ENCODE measurements around the gene SFI1. TPM values are rescaled to one million over a fixed set of nuclear protein-coding genes. Genes with fewer than 3 reads are reported as not detected.

Gene SFI1
- total and polyA plus RNA-seq, 2 of the 4 experiments (the other 2 are of a cell fraction): 9.9 to 12.0 TPM

DNA sequence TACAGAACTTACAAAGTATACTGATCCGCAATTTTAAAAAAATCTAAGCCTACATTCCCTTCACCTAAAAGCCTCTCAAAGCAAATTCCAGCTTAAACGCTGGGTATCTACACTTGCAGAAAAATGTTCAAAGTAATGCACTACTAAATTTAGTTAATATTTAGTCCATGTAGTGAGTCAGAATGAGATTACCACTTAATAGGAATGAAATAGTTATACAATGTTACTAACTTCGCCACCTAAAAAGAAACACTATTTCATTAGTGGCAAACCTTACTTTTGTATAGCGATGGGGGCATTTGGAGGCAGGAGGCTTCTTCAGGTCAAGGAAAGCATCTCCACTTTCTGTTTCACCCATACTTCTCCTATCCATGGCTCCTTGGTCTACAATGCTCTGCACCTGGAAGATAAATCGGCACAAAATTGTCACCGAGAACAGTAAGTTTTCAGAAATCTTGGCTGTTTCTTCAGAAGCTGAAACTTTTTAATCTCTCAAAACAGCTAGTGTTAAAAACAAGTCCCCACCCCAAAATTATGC, 7.9 kb upstream of the SFI1 start:
- H4K20me1 ChIP-seq (ENCODE audit: insufficient read depth, low read length): peaks cover 7% of the 10 kb centered on the region; the same call in 1 of the 2 replicates
- peaks cover 2% of the 10 kb centered on the region; the same call in 1 of the 2 replicates for H3K4me1 ChIP-seq (ENCODE audit: control insufficient read depth, insufficient read depth, low read length)
- 100% methylated on average over 1 of the region's 6 CpGs; no CpG with 5 or more reads in 1 of the 2 experiments for WGBS, 2 experiments (ENCODE audit: extremely low coverage in 2 of 2, insufficient read length in 1 of 2)
- peaks cover 14% of the 10 kb centered on the region for H3K36me3 ChIP-seq (ENCODE audit: control insufficient read depth, insufficient read depth, low read length)
- H3K9ac ChIP-seq (ENCODE audit: low read depth, low read length): peak overlapping the region; percentile 80
- no peak overlapping the region; the same call in 1 of the 2 replicates for H4K5ac ChIP-seq (ENCODE audit: low read depth, low read length)
- peaks cover 29 to 61% of the 10 kb centered on the region in 2 experiments for H3K79me1 ChIP-seq (ENCODE audit: low read depth in 1 of 2, low read length in 2 of 2)
- H2AK5ac ChIP-seq (ENCODE audit: low read depth, low read length): no peak overlapping the region
- H3K27ac ChIP-seq (ENCODE audit: insufficient read depth, low read length): no peak overlapping the region
- dilution Hi-C loops (cut with HindIII; ENCODE audit: low sequenced_read_pairs, unreplicated experiment): no loop called here
- H2BK20ac ChIP-seq (ENCODE audit: low read depth, low read length): no peak overlapping the region
- TF ChIP-seq RAD21 (IDR thresholded peaks at IDR 0.05; ENCODE audit: low read length) (no peak), MXI1 (IDR thresholded peaks at IDR 0.05; ENCODE audit: borderline replicate concordance, low read depth, low read length) (no peak), NFE2L2 (IDR thresholded peaks at IDR 0.05; ENCODE audit: low read depth, low read length) (no peak)
- H3K56ac ChIP-seq (ENCODE audit: extremely low read depth, insufficient read depth, low read length): 0 out of 2 replicates have a peak overlapping the region, but pooled peaks have one; percentile 10
- no TSS peak for BruUV-seq (replicated peaks)
- in situ Hi-C loops (cut with MboI; ENCODE audit: low sequenced_read_pairs): no loop called here
- H2BK5ac ChIP-seq (ENCODE audit: low read depth, low read length, poor library complexity, severe bottlenecking): peak overlapping the region; percentile 78
- no peaks in the 10 kb centered on the region for H3K9me3 ChIP-seq (ENCODE audit: control insufficient read depth, insufficient read depth, low read length)
- H3K18ac ChIP-seq (ENCODE audit: low read depth, low read length): no peak overlapping the region
- peak overlapping the region; percentile 72 for H3K4me3 ChIP-seq (ENCODE audit: insufficient read depth, low read depth, low read length)
- no peak overlapping the region for H2AK9ac ChIP-seq (replicated peaks; ENCODE audit: low read depth, low read length, poor library complexity)
- no peak for DNase-seq
- H3K14ac ChIP-seq (replicated peaks; ENCODE audit: low read depth, low read length): peak overlapping the region; percentile 29
- H2BK120ac ChIP-seq (ENCODE audit: low read depth, low read length): no peak overlapping the region
- ChIA-PET POLR2A (ENCODE audit: unreplicated experiment) (interaction anchor here (0.6 kb wide), 1 partner anchor 62 kb away, joined by 3 read pairs; no protein-coding TSS in a partner anchor), CTCF (interaction anchor here (0.8 kb wide), 2 partner anchors 16 to 37 kb away, joined by 3 read pairs; no protein-coding TSS in a partner anchor)
- H3K23ac ChIP-seq (ENCODE audit: low read depth, low read length): peak overlapping the region; percentile 60; the same call in 1 of the 2 replicates
- peak overlapping the region; percentile 93 for H3K4me2 ChIP-seq (ENCODE audit: low read depth, low read length)
- no peaks in the 10 kb centered on the region for H3K27me3 ChIP-seq (ENCODE audit: control insufficient read depth, insufficient read depth, low read length)
- H2AFZ ChIP-seq (replicated peaks; ENCODE audit: low read length, poor library complexity): no peak overlapping the region
- no peak for ATAC-seq (ENCODE audit: low read depth)
- H3K4ac ChIP-seq (ENCODE audit: low read depth, low read length): peak overlapping the region; percentile 57; the same call in 1 of the 2 replicates
- H4K91ac ChIP-seq (ENCODE audit: insufficient read depth, low read depth, low read length): no peak overlapping the region
- intact Hi-C loops (cut with micrococcal nuclease): no loop called here
- no peak overlapping the region for H2BK15ac ChIP-seq (ENCODE audit: low read depth, low read length)
- no peaks in the 10 kb centered on the region; the same call in 1 of the 2 replicates for H3K9me1 ChIP-seq (ENCODE audit: insufficient read depth, low read length)
- H4K8ac ChIP-seq (ENCODE audit: low read depth in 2 of 2, low read length in 2 of 2): no peak overlapping the region

Data from IMR-90 (cell line).